ENCODE results near the gene PRKN.

DNA sequence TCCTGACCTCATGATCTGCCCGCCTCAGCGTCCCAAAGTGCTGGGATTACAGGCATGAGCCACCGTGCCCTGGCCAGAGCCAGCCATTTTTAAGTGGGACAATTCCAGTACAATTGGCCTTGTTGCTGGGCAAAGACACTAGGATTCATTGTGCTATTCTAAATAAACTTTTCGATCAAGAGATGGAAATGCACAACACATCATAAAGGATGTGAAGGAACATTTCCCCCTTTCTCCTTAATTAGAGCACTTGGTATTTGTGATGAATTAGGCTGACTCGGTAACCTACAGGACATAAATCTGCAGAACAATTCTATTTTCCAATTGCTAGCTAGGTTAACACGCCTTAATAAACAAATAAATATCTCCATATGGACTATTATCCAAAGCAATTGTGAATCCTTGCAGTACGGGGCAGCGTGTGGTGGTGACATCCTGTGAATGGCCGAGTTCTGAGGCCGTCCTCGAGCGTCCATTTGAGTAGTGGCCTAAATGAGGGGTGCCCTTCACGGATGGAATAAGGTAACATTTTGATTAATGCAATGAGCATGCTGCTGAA is 1047.5 kb downstream of the PRKN start:
- TF ChIP-seq, protein P1, sequence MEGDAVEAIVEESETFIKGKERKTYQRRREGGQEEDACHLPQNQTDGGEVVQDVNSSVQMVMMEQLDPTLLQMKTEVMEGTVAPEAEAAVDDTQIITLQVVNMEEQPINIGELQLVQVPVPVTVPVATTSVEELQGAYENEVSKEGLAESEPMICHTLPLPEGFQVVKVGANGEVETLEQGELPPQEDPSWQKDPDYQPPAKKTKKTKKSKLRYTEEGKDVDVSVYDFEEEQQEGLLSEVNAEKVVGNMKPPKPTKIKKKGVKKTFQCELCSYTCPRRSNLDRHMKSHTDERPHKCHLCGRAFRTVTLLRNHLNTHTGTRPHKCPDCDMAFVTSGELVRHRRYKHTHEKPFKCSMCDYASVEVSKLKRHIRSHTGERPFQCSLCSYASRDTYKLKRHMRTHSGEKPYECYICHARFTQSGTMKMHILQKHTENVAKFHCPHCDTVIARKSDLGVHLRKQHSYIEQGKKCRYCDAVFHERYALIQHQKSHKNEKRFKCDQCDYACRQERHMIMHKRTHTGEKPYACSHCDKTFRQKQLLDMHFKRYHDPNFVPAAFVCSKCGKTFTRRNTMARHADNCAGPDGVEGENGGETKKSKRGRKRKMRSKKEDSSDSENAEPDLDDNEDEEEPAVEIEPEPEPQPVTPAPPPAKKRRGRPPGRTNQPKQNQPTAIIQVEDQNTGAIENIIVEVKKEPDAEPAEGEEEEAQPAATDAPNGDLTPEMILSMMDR (IDR thresholded peaks at IDR 0.05; ENCODE audit: poor library complexity, severe bottlenecking): no peak
- TF ChIP-seq EZH2 (IDR thresholded peaks at IDR 0.05; ENCODE audit: borderline replicate concordance, insufficient read depth, low read length, poor library complexity, severe bottlenecking) (no peak), MXI1 (conservative IDR thresholded peaks at IDR 0.05; ENCODE audit: poor library complexity, severe bottlenecking) (no peak), POLR2AphosphoS5 (IDR thresholded peaks at IDR 0.05) (no peak), RAD21 (conservative IDR thresholded peaks at IDR 0.05) (no peak), EP300 (conservative IDR thresholded peaks at IDR 0.05; ENCODE audit: poor library complexity, severe bottlenecking) (no peak), SMC3 (conservative IDR thresholded peaks at IDR 0.05; ENCODE audit: poor library complexity) (no peak), TAF1 (IDR thresholded peaks at IDR 0.05; ENCODE audit: low read depth) (no peak)
- TF ChIP-seq, protein P2, sequence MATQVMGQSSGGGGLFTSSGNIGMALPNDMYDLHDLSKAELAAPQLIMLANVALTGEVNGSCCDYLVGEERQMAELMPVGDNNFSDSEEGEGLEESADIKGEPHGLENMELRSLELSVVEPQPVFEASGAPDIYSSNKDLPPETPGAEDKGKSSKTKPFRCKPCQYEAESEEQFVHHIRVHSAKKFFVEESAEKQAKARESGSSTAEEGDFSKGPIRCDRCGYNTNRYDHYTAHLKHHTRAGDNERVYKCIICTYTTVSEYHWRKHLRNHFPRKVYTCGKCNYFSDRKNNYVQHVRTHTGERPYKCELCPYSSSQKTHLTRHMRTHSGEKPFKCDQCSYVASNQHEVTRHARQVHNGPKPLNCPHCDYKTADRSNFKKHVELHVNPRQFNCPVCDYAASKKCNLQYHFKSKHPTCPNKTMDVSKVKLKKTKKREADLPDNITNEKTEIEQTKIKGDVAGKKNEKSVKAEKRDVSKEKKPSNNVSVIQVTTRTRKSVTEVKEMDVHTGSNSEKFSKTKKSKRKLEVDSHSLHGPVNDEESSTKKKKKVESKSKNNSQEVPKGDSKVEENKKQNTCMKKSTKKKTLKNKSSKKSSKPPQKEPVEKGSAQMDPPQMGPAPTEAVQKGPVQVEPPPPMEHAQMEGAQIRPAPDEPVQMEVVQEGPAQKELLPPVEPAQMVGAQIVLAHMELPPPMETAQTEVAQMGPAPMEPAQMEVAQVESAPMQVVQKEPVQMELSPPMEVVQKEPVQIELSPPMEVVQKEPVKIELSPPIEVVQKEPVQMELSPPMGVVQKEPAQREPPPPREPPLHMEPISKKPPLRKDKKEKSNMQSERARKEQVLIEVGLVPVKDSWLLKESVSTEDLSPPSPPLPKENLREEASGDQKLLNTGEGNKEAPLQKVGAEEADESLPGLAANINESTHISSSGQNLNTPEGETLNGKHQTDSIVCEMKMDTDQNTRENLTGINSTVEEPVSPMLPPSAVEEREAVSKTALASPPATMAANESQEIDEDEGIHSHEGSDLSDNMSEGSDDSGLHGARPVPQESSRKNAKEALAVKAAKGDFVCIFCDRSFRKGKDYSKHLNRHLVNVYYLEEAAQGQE (IDR thresholded peaks at IDR 0.05; ENCODE audit: borderline replicate concordance): no peak

All from neural cell (in vitro differentiated cells).